CD4-positive, alpha-beta T cell treated with Interferon alpha-2 for 1 hour (primary cell): ENCODE measurements around the gene ANGEL1.
A peak's percentile ranks its signal among the peaks of the same experiment; 100 is the strongest.

Experiments
- DNase-seq, 2 donors: peaks; one replicate each; pipeline ENCODE4 v3.0.0-alpha.2; 2020 to 2022

ANGEL1 gene

DNA sequence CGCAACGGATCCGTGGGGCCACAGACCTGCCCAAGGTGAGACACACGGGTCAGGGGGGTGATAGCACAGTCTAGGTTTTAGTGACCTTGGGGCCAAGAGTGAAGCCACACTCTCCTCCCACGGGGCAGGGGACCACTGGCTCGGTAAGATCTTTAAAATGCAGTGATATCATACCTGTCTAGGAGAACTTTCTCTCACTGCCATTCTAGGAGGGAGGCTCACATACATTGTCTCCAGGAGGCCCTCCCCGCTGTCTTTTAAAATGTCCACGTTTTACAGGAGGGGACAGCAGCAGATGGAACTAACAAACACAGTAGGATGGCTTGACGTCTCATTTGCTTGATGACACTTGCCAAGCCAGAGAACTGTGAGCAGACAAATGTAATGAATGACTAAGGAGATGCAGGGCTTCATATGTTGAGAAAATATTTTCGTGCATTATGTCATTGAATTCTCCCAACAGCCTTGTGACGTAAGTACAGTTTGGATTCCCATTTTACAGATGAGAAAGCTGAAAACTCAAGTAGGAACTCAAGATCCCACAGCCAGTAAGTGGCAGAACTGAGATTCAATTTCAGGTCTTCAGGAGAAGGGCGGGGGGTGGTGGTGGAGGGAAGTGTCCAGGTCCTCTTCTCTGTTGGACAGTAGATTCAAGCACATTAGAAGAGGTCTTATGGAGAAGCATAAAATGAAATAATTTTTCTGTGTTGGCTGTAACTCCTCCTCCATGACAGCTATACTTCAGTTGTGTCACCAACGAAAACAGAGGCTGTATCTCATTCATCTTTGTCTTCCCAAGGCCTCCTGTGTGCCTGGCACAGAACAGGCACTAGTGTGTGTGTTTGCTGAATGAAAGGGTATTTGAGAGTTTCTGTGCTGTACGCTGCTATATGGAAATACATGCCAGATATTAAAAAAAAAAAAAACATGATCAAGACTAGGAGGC is 49.3 kb downstream of the ANGEL1 start:
- no peak for DNase-seq

DNA sequence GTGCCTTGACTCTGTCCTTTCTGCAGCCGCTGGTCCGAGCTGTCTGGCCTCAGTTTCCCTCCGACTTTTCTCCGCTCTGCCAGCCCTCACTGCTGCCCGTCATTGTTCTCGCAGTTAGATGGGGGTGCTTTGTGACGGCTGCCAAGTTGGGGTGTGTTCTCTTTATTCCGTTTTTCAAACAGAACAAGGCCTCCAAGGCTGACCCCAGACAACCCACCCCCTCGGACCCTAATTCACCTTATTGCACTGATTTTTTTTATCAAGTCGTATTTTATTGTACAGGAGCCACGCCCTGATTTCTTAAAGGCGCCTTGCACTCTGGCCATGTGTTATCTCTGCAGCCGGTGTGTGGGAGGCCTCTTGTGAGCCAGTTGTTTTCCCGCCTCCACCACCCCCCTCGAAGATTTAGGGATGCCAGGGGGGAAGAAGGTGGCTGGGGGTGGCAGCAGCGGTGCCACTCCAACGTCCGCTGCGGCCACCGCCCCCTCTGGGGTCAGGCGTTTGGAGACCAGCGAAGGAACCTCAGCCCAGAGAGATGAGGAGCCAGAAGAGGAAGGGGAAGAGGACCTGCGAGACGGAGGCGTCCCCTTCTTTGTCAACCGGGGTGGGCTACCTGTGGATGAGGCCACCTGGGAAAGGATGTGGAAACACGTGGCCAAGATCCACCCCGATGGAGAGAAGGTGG is 50.1 kb downstream of the ANGEL1 start:
- DNase-seq, result no peak

DNA sequence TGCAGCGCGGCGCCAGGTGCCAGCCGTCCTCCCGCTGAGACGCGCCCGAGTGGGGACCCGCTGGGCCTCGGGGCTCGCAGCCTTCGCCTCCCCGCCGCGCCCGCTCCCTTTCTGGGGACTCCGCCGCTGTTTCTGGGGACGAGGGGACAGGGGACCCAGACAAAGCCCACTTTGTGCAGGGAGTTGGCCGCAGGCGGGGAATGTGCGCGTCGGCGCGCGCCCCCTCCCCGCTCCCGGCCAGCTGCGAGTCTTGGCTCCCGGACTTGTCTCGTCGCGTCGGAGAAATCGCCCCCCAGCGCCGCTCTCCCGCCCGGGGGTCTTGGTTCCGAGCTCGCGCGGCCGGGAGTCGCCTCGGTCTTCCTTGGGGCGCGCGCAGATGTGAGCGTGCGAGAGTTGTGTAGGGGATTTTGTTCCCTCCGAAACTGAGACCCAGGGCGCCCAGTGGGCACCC is 50.7 kb downstream of the ANGEL1 start:
- no peak for DNase-seq

DNA sequence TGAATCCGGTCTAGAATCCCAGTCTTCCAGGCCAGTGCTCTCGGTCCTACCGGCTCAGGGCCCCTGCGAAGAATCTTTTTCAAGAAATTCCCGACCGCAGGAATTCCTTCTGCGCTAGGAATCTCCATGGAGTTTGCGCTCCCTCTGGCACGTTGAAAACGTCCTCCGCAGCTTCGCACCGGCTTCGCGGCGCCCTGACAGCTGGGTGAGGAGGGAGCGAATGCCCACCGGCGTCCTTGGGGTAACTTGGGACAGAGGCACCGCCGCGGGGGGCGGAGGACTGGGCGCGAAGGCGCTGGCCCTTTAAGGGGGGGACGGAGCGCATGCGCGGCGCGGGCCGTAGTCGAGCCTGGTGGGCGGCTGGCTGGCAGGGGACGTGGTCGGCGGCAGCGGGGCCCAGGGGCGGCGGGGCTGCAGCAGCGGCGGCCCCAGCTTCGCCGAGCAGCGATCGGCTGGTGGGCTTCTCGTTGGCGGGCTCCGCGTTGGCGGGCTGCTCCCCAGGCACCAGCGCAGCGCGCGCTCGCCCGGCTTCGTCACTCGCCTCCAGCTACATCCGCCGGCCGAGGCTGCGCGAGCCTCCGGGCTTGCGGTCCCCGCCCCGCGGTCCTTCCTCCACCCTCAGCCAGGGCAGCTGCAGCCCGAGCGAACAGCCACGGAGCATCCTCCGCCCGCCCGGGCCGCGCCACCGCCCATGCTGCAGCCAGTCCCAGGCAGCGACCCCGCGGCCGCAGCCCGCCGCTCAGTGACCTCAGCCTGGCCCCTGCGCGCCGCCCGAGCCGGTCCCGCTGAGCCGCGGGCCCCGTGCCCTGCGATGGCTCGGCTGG is 51.3 kb downstream of the ANGEL1 start, which contains the start of gene VASH1:
Gene VASH1, plus strand, starts transcription at position 333 of the 824 bp plus-strand sequence. CDS start 1,354 bp downstream, outside the sequence.
- peak; percentile 46 to 58 for DNase-seq

- DNase-seq, result no peak
Observed at GRCh38 chr14:76760331-76761135, 52.1 kb downstream of the ANGEL1 start.

- DNase-seq, result no peak
Observed at GRCh38 chr14:76759589-76759988, 53.1 kb downstream of the ANGEL1 start.

DNA sequence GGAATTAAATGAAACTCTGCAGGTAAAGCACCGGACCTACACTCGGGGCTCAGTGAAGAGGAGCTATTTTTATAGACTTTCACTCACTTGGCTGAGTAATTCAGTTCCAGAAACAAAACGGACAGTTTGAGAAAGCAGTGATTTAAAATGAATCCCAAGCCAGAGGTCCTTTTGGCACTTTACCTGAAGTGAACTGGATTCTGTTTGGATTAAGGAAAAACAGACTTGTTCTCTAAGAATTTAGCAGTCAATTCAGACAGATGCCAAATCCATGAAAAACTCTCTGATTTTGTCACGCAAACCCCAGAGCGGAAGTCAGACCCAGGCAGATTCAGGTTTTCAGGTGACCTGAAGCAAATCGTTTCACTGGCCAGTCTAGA is 56.3 kb downstream of the ANGEL1 start:
- DNase-seq, result no peak

GRCh38 chr14:76755610-76756370 is 56.9 kb downstream of the ANGEL1 start:
- DNase-seq, result no peak

DNA sequence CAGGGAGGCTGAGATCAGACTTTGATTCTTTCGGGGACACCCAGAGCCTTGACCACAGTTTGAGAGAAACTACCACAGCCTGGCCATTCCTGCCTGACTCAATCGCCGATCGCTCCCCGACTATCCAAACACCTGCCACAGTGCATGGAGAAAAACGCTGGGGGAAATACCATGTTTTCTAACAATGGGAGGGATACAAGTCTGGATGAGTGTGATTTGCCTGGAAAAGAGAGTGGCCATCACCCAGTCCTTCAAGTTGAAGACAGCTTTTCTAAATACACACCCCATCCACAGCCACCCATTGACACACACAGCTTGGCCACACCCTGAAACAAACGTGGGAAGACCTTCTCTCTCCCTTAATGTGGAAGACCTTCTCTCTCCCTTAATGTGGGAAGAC is 58.1 kb downstream of the ANGEL1 start:
- DNase-seq, result no peak

GRCh38 chr14:76753541-76754198 is 59.0 kb downstream of the ANGEL1 start:
- no peak for DNase-seq

- DNase-seq, result no peak
Observed at GRCh38 chr14:76752744-76753143, 59.9 kb downstream of the ANGEL1 start.

GRCh38 chr14:76742966-76743365 is 69.7 kb downstream of the ANGEL1 start:
- peak in 1 of 2 donors; percentile 29 for DNase-seq

DNA sequence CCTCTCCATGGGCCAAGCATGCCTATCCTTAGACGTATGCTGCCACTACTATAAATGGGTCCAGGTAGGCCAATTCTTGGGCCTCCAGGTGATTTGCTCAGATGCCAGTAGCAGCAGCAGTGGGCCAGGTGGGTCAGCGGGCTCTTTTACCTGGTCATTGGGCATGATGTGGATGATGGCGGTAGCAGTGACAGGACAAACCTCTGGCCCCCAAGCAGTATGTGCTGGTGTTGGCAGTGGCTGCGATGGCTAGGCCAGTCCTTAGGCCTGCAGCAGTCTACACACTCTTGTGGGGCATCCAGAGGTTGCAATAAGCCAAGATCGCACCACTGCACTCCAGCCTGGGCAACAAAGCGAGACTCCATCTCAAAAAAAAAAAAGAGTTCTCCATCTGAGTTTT is 70.5 kb downstream of the ANGEL1 start:
- DNase-seq, result no peak

DNA sequence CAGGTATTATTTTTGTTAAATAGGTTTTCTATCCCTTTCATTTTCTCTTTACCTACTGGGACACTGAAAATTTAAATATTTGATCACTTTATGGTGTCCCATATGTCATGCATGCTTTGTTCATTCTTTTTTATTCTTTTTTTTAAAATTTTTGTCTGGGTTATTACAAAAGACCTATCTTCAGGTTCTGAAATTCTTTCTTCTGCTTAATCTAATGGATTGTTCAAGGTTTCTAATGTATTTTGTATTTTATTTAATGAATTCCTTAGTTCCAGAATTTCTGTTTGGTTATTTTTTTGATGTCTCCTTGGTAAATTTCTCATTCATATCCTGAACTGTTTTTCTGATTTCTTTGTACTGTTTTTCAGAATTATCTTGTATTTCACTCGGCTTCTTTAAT is 71.6 kb downstream of the ANGEL1 start:
- no peak for DNase-seq
